Thoracic aorta (tissue), 2 donors: ENCODE results near the gene WDFY1. TPM values are rescaled to one million over a fixed set of nuclear protein-coding genes. Genes with fewer than 3 reads are reported as not detected.

Experiments
- ATAC-seq: fragments of 150-250 bp; one replicate; pipeline ENCODE4 v1.8.0; 2017; ENCODE audit warnings: low read depth; ENCODE audit not compliant: insufficient number of reproducible peaks, low FRiP score
- DNase-seq: peaks from one replicate; pipeline ENCODE4 v3.0.0-alpha.2; 2020; ENCODE audit warnings: low spot score
- H3K27ac ChIP-seq, 2 donors: fragments of 200-600 bp; sonication (generic); 1 replicate in 1 of 2; 2 replicates in 1 of 2; pipeline ENCODE4 v1.5.1; 2016; ENCODE audit warnings: mild to moderate bottlenecking in 2 of 2, moderate library complexity in 2 of 2
- H3K27me3 ChIP-seq: fragments of 200-600 bp; sonication (generic); replicated peaks from 2 replicates; pipeline ENCODE4 v1.6.0; 2016; ENCODE audit warnings: mild to moderate bottlenecking; ENCODE audit not compliant: insufficient read depth
- H3K36me3 ChIP-seq: fragments of 200-600 bp; sonication (generic); one replicate; pipeline ENCODE4 v1.5.1; 2016
- H3K4me1 ChIP-seq, 2 donors: fragments of 200-600 bp; sonication (generic); 1 replicate in 1 of 2; 2 replicates in 1 of 2; pipeline versions ENCODE4 v1.5.1 to v1.6.0; 2016; ENCODE audit warnings: low read depth in 2 of 2, mild to moderate bottlenecking in 1 of 2; ENCODE audit not compliant: control insufficient read depth in 1 of 2
- H3K4me3 ChIP-seq: fragments of 200-600 bp; sonication (generic); 2 replicates; pipeline ENCODE4 v1.5.1; 2016; ENCODE audit warnings: mild to moderate bottlenecking
- H3K9me3 ChIP-seq: fragments of 200-600 bp; sonication (generic); 2 replicates; pipeline ENCODE4 v1.5.1; 2016
- total RNA-seq, 2 donors: library from RNA; depleted of rRNA; stranded (reverse); fragments of >200 nt; gene quantifications; one replicate each; pipeline versions ENCODE4 v1.1.0 to v1.2.3, GENCODE V29; 2016
- TF ChIP-seq, protein P1 (sequence below): fragments of 200-600 bp; sonication (generic); IDR thresholded peaks from one replicate; pipeline ENCODE4 v1.5.1; 2019; ENCODE audit warnings: antibody characterized with exemption

The WDFY1 gene
- total RNA-seq, 2 donors from 2014 or later, result 51.4 to 64.0 TPM

DNA sequence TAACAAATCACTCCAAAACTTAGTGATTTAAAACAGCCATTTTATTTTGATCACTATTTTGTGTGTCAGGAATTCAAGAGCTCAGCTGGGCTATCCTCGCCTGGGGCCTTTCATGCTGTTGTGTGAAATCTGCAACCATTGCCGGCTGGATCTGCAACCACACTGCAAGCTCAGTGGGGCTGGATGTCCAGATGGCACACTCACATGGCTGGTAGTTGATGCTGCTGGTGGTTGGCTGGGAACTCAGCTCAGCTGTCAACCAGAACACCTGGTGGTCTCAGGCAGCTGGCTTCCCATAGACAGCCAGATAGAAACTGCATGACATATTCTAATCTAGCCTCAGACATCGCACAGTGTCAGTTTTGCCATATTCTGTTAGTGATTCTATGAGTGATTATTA, 77.1 kb downstream of the WDFY1 start:
- Histone ChIP-seq H3K27ac (no peak overlapping the region), H3K9me3 (no peaks in the 10 kb centered on the region), H3K4me1 (no peaks in the 10 kb centered on the region), H3K36me3 (peaks cover 17% of the 10 kb centered on the region), H3K27me3 (no peaks in the 10 kb centered on the region), H3K4me3 (no peak overlapping the region)
- ATAC-seq (no peak), DNase-seq (no peak)
- TF ChIP-seq, protein P1, sequence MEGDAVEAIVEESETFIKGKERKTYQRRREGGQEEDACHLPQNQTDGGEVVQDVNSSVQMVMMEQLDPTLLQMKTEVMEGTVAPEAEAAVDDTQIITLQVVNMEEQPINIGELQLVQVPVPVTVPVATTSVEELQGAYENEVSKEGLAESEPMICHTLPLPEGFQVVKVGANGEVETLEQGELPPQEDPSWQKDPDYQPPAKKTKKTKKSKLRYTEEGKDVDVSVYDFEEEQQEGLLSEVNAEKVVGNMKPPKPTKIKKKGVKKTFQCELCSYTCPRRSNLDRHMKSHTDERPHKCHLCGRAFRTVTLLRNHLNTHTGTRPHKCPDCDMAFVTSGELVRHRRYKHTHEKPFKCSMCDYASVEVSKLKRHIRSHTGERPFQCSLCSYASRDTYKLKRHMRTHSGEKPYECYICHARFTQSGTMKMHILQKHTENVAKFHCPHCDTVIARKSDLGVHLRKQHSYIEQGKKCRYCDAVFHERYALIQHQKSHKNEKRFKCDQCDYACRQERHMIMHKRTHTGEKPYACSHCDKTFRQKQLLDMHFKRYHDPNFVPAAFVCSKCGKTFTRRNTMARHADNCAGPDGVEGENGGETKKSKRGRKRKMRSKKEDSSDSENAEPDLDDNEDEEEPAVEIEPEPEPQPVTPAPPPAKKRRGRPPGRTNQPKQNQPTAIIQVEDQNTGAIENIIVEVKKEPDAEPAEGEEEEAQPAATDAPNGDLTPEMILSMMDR, result no peak

DNA sequence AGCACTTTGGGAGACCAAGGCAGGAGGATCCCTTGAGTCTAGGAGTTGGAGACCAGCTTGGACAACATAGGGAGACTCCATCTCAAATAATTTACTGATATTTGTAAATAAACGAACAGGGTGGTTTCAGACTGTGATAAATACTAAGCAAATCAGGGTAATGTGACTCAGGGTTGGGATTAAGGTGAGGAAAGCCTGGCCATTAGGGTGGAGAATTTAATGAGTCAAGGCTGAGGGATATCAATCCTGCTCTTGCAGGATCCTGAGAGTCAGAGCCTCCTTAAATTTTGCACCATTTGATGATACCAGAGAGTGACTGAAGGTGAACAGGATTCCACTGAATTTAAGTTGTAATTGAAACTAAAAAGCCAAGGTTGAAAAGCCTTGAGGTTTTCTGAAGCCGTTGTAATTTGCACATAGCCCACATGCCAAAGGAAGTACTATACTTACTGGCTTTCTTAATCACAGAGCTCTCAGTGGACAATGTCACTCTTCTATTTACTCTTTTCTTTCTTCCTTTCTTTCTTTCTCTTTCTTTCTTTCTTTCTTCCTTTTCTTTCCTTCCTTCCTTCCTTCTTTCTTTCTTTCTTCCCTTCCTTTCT, 79.1 kb downstream of the WDFY1 start:
- H3K4me3 ChIP-seq, result no peak overlapping the region
- H3K4me1 ChIP-seq, result peaks cover 8% of the 10 kb centered on the region in 2 donors
- DNase-seq, result no peak
- H3K27me3 ChIP-seq, result no peaks in the 10 kb centered on the region
- TF ChIP-seq, protein P1, result no peak
- H3K9me3 ChIP-seq, result no peaks in the 10 kb centered on the region
- peaks cover 14% of the 10 kb centered on the region for H3K36me3 ChIP-seq
- no peak for ATAC-seq
- H3K27ac ChIP-seq, result no peak overlapping the region

DNA sequence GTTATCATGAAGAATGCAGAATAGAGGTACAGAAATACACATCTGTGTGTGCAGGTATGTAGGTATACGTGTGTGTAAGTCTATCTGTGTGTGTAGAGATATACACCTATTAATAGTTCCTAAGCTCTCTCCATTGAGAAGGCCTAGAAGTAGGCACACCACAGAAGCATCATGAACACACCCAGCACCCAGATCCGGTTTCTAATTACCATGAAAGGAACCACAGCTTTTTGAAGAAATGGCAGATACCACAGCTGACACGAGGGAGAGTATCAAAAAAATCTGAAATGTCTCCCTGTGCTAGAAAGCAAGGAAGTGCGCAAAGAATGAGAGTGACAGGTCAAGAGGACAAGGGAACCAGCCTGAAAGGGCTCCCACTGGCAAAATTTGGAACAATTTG, 80.0 kb downstream of the WDFY1 start:
- Histone ChIP-seq H3K9me3 (no peaks in the 10 kb centered on the region), H3K36me3 (peaks cover 8% of the 10 kb centered on the region), H3K4me3 (no peak overlapping the region), H3K27ac (no peak overlapping the region), H3K4me1 (peaks cover 9 to 11% of the 10 kb centered on the region in 2 donors), H3K27me3 (no peaks in the 10 kb centered on the region)
- ATAC-seq (no peak), DNase-seq (no peak)
- TF ChIP-seq, protein P1, result no peak

DNA sequence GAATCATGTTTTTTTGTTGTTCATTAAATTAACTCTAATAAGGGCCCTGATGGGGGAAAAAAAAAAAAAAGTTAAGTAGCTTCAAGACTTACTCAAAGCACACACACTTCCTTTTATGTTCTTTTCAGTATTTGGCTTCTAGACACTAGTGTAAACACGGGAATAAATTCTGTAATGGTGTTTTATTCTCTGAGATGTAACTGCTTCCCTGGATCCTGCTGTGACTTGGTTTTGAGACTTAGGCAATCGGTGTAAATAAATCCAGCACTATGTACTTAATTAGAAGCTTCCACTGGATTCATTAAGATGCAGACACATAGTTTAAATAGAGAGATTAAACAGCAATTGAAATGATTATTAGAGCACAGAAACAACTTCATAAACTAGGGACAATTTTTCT, 81.6 kb downstream of the WDFY1 start:
- Histone ChIP-seq H3K27ac (no peak overlapping the region), H3K36me3 (no peaks in the 10 kb centered on the region), H3K4me3 (no peak overlapping the region), H3K4me1 (peaks cover 9 to 11% of the 10 kb centered on the region in 2 donors), H3K27me3 (no peaks in the 10 kb centered on the region), H3K9me3 (no peaks in the 10 kb centered on the region)
- ATAC-seq (no peak), DNase-seq (no peak)
- TF ChIP-seq, protein P1, result no peak

DNA sequence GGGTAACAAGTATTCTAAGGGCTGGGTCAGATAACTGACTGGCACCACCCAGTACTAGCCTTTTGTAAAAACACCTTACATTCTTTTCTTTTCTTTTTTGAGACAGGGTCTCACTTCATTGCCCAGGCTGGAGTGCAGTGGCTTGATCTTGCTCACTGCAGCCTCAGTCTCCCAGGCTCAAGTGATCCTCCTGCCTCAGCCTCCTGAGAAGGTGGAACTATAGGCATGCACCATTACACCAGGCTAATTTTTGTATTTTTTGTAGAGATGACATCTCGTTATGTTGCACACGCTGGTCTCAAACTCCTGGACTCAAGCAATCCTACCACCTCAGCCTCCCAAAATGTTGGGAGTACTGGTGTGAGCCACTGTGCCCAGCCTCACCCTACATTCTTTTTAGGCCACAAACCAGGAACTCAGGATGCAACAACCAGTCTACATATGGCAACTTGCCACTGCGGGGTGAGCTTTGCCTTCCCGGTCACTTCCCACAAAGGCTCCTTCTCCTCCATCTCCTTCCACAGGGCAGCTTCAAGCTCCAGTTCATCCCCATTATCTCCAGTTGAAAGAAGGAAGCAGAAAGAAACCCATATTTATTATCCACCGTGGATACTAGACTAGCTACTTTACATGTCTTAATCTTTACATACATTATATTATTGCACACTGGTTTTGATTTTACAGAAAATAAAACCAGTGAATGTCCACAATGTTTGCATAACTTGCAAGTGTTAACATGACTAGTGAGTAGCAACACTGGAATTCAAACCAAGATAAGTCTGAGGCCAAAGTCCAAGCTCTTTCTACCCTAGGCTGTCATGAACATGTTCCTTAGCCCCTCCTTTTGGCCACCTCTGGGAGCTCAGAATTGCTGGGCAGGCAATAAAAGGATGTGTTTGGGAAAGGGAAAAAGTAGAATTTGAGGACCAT, 84.1 kb downstream of the WDFY1 start:
- ATAC-seq (no peak), DNase-seq (no peak)
- TF ChIP-seq, protein P1, result no peak
- no peak overlapping the region for H3K27ac ChIP-seq
- H3K4me3 ChIP-seq, result no peak overlapping the region
- H3K27me3 ChIP-seq, result no peaks in the 10 kb centered on the region
- H3K4me1 ChIP-seq, result peaks cover 9 to 11% of the 10 kb centered on the region in 2 donors
- H3K9me3 ChIP-seq, result no peaks in the 10 kb centered on the region
- H3K36me3 ChIP-seq, result no peaks in the 10 kb centered on the region
